CD4-positive, alpha-beta T cell treated with Interleukin-15 for 1 hour (primary cell): ENCODE data around the gene KRT71.

ENCODE experiments used
- DNase-seq: peaks from one replicate; pipeline ENCODE4 v3.0.0-alpha.2; 2020

KRT71 gene

DNA sequence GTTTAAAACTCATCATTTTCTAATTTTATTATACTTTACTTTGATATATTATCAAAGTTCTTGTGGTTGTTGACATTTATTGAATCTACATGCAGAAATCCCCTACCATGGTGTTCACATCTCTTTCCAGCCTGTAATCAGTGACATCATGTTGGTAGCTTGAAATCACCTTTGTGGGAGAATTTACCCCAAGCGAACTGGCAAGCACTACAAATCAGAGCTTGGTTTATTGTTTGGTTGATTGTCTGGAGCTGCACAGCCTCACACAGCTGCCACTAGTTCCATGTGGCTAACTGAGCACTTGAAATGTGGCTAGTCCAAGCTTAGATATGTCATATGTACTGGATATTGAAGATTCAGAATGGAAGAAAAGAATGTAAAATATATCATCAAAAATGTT is 17.4 kb downstream of the KRT71 start:
- DNase-seq, result no peak

DNA sequence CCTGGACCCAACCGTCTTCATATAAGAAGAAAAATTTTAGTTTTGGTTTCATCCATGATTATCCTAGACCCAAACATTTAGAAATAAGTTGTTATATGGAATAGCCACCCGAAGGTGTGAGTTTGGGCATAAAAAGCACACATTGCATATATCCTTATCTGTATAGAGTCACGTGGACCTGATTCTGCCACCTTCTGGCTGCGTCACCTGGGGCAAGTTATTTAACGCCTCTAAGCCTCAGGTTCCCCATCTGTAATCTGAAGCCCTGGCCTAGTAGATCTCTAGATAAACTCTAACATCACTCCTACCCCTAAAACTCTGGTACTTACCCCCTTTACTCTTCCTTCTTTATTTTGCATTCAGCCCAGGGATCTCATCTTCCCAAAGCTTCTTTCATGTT is 18.5 kb downstream of the KRT71 start:
- no peak for DNase-seq

DNA sequence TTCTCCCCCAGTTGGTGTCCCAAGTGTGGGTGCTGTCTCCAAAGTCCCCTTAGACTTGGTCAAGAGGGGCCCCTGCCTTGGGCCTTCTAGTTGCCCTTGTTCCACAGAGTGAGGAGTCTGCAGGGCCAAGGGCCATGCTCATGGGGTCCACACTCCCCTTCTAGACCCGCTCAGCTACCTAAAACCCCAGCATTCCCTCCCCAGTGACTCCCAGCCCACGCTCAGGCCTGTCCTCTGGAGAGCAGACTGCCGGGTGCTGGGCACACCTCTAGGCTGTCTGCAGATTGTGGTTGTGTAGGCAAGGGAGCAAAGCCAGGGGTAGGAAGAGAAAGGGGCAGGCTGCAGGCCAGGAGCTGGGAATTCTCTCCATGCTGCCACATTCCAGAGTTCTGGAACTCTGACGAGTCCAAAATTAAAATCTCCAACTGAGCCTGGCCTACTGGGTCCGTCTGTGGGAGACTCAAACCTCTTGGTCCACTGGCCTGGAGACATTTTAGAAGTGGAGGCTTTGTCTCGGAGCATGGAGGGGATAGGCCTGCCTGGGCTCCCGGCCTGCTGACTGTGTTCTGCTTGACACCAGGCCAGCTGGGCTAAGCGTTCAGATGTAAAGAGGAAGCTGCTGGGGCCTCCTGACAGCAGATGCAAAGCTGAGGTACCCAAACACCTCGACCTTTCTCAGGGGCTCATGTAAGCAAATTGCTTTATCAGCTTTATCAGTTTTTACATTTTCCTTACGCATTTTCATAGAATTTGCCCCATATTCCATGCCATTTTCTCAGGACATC is 19.1 kb downstream of the KRT71 start:
- no peak for DNase-seq

DNA sequence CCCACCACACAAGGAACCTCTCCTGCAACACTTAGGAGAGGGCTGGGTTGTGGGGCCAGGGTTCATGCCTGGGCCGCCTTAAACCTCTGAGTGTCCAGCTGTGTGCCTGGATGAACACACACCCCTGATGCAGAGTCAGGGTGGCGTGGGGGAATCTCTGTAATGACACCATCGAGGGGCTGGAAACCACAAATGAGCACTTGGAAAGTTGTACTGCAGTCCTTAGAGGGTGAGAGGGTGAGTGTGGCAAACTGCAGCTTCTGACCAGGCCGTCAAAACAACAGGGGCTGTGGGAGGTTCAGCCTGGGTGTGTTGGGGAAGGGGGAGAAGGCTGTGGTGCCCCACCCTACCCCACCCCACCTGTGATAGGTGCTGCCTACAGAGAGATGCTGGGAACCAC is 20.3 kb downstream of the KRT71 start:
- DNase-seq, result no peak

DNA sequence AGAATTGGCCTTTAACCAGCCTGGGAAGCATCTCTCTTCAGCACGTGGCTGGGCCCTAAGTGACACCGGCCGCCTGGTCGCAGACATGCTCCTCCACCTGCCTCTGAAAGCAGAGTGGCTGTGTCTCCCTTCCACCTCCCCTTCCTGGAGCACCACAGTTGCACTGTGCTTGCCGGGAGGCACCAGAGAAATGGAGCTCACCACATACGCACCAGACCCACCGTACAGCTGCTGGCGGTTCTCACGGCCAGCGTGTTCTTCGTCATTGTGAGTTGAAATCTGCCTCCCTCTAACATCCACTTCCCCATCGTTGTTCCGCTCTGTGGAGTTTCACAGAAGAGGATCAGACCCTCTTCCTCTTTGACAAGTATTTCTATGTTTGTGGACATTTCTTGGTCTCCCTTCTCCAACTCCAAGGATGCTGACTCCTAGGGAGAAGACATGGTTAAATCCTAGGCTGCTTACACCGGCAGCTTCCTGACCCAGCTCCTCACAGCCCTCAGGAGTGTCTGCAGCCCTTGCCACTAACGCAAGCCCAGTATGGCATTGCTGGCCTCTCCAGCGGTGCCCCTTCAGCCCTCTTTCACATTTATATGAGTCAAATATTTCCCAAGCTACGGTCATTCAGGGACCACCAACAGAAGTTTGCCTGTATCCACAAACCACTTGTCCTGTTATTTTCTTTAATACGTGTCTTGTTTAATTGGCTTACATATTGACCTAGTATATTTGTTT is 21.2 kb downstream of the KRT71 start:
- DNase-seq, result peak; percentile 51

DNA sequence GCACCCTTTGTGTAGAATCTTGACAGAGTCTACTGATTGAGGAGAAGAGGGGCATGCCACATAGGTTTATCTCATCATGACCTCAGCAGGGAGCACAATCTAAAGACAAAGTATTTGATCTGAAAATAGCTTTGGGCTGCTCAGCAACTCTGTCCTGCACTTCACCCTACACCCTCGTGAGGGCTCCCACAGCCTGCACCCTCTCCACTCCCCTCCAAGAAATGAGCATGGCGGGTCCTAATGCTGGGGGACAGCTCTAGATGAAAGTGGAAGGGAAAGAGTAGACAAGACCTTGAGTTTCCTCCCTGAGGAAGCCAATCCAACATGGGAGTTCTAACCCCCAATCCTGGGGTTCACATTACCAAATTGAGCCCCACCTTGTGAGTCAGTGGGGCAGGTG is 22.0 kb downstream of the KRT71 start:
- no peak for DNase-seq

DNA sequence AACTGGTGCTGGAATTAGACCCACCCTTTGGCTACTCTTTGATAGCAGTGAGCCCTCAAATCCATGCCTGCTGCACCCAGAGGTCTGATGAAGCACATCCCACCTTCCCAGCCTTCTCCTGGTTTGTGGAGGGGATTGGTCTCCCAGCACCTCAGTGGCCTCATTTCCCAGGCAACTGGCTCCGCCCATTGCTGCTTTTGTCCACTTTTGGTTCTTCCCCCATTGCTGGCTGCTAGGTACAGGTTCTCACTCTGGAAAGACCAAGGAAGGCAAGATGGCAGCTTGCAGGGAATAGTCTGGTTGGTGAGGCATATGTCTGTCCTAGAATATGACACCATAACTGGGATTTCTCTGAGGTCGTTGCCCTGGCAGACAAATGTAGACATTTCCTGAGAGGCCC is 22.6 kb downstream of the KRT71 start:
- no peak for DNase-seq

DNA sequence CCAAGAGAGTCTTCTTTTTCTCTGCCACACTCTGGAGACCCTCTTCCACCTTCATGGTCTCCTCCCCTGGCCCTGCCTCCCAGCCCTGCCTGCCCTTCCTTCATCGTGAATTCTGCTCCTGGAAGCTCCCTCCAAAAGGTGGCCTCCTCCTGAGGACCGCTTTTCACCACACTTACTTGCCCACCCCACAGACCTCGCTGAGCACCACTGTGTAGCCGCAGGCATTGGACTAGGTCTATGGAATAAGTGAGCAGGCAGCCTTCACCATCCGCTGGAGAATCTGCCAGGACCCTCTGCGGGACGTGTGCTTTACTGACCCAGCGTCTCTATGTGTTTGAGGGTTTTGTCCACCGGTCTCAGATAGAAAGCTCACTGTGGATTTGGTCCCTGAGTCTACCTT is 23.1 kb downstream of the KRT71 start:
- DNase-seq, result no peak

DNA sequence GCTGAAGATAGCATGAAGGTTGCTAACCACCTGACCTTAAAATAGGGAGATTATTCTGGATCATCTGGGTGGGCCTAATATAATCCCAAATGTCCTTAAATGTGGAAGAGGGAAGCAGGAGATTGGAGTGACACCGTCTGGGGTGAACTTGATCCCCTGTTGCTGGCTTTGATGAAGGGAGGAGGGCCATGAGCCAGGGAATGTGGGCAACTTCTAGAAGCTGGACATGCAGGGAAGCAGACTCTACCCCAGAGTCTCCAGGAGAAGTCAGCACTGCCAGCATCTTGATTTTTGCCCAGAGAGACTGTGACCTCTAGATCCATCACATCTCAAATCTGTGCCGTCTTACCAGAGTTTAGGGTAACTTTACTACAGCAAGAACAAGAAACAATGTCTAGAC is 23.5 kb downstream of the KRT71 start:
- DNase-seq, result no peak

DNA sequence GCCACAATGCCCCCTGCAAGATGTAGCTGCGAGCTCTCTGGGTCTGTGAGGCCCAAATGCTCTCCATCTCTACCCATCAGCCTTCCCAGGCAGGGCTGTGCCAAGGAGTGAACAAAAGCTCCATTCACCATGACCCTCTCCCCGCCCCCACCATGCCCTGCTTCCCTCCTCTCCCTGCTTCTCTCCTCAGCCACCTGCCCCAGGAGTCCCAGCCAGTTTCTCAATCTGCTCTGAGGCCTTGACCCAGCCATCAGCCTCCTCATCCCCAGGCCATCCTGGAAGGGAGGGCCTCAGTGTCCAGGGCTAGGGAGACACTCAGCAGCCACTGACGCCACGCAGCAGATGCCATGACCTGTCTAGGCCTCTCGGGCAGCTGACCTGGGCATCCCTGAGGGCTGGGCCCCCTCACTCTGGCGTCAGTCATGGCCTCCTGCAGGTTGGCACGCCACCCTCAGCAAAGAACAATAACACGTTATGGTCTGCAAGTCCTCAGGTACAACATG is 24.3 kb downstream of the KRT71 start:
- no peak for DNase-seq

DNA sequence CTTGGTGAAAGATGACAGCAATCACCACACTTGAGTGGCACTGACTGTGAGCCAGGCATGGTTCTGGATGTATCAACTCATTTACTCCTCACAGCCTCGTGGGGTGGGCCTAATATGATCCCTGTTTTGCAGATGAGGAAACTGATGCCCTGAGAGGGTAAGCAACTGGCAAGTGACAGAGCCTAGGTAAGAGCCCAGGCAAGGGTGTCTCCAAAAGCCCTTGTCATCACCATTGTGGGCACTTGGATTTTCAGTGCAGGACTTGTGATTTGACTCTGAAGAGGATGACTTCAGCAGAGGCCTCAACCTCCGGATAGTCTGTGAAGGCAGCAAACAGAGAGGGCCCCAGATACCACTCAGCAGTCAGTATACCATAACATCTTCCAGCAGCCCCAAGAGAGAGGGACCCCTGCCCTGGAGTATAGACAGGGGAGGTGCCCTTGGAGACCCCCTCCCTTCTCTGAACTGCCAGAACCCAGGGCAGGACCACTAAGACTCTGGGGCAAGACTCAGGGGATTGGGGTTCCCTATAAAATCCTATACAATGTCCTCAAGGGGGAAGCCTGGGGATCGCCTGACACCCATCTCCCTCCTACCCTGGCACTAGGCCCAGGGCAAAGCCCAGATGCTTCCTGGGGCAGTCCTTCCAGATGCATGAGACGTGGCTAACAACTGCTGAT is 25.7 kb downstream of the KRT71 start:
- DNase-seq, result no peak

DNA sequence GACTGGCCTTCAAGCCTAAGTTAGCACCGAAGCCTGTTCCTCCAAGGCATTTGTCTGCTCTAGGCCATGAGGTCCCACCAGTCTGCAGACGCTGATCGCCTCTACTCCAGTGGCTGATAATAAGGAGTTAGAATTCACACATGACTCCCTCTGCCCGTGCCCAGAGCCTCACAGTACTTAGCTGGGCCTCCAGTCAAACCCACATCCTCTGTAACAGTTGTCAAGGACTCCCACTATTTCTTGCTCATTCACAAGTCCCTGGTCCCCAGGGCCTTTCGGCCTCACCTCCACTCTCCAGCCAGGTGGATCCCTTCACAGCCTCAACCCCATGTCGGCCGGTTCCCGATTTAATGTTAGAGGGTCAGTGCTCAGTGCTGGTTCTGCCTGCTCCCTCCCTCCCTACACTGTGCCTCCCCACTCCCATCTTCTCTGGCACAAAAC is 26.4 kb downstream of the KRT71 start:
- no peak for DNase-seq

DNA sequence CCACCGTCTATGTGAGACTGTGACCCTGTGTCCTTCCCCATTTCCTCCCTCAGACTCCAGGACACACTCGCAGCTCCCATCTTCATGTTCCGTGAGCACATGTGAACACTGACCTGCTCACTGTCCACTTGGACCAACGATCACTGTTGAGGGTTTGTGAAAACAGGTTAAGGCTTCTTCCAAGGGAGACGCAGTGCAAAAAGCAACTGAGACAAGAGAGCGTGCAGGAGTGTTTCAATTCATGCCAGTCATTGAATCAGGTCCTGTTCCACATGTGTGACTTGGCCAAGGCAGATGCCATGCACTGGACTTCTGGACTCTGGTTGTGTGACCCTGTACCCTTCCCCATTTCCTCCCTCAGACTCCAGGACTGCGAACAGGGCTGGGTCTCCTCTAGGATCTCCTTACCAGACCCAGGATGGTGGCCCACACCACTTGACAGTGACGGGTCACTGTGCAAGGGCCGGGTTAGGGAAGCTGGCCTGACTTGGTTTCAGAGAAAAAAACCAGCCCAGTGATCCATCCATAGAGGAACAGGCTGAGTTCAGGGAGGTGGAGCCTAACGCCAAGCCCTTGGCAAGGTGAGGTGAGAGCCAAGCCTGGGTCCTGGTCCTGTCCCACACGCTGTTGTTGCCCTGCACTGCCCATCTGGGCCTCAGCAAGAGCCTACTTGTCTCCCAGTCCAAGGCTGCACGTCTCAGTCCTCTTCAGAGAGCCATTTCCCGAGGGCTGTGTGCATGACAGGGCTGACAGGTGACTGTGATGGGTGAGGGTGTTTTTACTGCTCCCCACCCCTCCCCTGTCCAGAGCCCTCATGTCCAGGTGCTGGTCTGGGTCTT is 27.1 kb downstream of the KRT71 start:
- no peak for DNase-seq

DNA sequence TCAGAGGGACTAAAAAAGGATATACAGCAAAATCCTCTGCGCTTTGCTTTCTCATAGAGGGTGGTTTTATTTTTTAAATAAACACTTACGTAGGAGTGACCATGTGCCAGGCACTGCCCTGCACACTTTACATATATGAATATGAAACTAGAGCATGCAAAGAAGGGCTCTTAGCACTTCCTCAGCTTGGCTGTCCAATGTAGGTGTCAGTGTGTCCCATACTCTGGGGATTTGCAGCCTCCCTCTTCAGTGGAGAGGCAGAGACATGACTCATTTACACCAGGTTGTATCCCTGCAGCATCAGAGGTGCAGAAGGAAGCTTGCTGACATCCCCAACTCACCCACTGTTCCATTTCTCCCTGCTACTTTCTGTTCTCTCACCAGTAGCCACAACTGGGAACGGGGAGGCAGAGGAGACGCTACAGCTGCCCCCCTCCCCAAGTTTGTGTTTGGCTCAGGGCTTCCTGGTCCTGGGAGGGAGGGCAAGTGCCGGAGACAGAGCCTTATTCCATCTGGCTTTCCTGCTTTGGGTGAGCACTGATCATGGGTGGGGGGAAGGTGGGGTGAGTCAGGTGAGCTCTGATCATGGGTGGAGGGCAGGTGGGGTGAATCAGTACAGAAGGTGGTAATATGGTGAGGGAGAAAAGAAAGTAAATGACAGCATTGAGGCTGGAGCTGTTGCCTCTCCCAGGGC is 27.9 kb downstream of the KRT71 start:
- no peak for DNase-seq

DNA sequence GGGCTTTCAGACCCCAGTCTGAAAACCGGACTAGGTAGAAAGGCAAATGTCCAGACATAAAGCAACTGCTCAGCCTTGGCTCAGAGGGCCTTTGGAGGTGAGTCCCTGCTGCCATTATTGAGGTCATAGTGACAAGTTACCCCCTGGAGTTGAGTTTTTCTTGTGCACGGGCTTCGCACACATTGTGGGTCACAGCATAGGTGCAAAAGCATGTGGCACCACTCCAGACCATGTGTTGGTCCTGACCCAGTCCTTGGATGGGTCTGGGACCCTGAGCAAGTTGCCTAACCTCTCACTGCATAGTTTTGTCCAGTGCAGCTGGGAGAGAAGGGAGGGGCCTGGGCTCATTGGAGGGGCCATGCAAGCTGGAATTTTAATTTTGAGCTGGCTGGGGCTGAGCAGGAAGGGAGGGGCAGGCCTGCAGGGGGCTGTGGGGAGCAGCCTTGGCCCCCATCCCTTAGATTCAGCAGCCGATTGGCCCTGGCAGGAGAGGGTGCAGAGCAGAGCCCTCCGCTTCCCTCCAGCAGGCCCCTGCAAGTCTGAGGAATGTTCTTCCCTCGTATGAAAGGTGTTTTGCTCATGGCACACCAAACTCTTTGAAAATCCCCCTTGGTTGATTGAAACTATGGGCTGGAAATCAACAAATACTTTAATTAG is 28.6 kb downstream of the KRT71 start:
- DNase-seq, result no peak

DNA sequence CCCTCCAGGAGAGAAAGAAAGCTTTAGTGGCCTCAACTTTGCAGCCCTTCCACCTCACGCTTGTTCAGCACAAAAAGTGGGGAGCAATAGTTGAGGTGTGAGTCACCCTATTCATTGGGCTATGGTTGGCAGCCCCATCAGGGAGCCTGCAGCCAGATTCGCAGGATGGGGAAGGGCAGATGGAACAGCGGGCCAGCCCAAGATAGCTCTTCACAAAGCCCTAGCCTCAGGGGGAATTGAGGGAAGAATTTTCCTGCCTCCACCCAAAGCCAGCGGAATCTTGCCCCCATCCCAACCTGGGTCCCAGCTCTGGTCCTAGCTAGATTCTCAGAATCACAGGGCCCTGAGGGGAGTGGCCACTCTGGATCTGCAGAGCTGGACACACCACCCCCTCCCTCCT is 29.1 kb downstream of the KRT71 start:
- no peak for DNase-seq

DNA sequence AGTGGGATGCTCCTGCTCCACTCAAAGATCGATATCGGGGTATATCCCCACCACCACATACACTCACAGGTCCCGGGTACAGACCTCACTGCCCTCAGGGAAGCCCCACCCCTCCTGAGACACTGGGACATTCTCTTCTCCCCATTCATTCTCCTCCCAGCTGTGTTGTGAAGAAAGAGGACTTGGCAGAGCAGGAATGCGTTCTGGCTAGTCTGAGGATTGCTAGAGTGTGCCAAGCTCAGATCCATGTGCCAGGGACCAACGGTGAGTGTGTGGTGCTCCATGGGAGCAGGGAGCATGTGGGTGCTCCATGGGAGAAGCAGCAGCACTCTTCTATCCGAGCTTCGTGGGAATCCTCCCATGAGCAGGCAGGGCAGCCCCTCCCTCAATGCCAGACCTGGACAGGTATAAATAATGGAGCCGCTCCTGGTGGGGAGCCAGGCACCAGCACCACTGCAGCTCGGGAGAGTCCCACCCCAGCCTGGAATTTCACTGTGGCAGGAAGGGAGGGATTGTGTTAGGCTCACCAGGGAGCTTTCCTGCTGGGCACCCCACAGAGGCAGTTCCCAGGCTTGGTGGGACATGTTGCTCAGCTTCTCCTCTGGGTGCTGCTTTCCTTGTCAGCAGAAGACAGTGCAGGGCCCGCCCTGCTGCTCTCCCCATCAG is 30.5 kb downstream of the KRT71 start:
- DNase-seq, result no peak

DNA sequence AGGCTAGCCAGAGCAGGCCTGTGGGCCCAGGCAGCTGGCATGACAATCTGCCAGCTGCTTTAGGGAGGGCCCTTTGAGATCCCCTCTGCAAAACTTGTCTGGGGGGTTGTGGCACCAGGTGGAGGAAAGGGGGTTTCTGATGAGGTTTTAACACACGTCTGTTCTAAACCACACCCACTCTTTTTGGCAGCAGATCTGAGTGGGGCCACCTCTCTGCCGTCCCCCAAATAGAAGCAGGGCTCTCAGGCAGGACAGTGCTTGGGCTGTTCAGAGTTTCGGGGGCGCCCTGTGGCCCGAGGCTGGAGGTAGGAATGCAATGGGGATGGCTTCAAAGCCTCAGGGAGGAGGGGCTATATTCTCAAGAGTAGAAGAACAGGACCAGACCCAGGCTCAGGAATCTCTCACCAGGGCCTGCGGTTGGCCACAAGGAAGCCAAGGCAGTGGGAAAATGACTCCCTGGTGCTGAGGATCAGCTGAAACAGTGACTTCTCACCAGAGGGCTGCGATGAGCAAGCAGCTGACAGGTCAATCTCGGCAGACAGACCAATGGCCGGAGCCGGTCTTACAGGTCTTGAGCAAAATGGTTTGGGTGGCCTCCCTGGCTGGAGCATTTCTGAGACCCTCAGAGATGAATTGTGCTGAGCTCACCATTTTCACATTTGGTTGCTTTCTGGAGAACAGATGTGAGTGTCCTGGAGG is 31.2 kb downstream of the KRT71 start:
- DNase-seq, result no peak

DNA sequence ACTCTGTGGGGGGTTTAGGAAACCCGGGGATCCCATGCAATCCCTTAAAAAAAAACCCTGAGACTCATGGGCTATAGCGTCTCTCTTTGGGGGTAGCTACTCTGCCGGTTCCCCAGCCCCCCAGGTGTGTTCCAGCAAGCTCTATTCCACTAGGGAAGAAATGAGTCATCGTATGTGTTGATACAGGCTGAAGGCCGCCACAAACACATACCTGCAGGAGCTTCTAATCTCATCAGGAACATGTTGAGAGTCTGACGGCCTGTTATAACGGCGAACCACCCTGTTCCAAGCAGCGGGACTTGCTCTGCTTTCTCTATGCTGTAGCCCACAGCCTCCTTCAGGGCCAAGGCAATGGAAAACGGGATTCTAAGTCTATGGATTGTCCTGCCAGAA is 31.8 kb downstream of the KRT71 start:
- no peak for DNase-seq
